Astrocyte of the hippocampus (primary cell): ENCODE results near the gene KISS1R.

ENCODE experiments used
- DNase-seq: peaks from one replicate; pipeline ENCODE4 v3.0.0; 2011; ENCODE audit warnings: low read depth, low spot score

KISS1R gene

GRCh38 chr19:919199-920050 is 2.3 kb downstream of the KISS1R start:
- no peak for DNase-seq

GRCh38 chr19:920051-920864 is 3.1 kb downstream of the KISS1R start:
- no peak for DNase-seq

GRCh38 chr19:924553-925086 is 7.5 kb downstream of the KISS1R start:
- DNase-seq = no peak

- peak; percentile 51 for DNase-seq
Measured at GRCh38 chr19:925087-925525, 8.0 kb downstream of the KISS1R start.

GRCh38 chr19:925526-926322 is 8.6 kb downstream of the KISS1R start, which contains the start of gene ARID3A:
Gene ARID3A (plus strand): TSS chr19:926035. CDS start chr19:929529, 3,494 bp downstream.
- DNase-seq = peak; percentile 93

GRCh38 chr19:926323-926588 is 9.1 kb downstream of the KISS1R start:
- DNase-seq = no peak

- DNase-seq = peak; percentile 59
Measured at GRCh38 chr19:926589-927350, 9.6 kb downstream of the KISS1R start.

GRCh38 chr19:927351-927779 is 10.2 kb downstream of the KISS1R start:
- no peak for DNase-seq

GRCh38 chr19:927780-928401 is 10.8 kb downstream of the KISS1R start:
- DNase-seq = no peak

GRCh38 chr19:928471-929202 is 11.5 kb downstream of the KISS1R start:
- no peak for DNase-seq

GRCh38 chr19:929203-929890 is 12.2 kb downstream of the KISS1R start:
- DNase-seq = no peak

- DNase-seq = no peak
Measured at GRCh38 chr19:929891-930258, 12.7 kb downstream of the KISS1R start.

- DNase-seq = no peak
Measured at GRCh38 chr19:931860-932647, 14.9 kb downstream of the KISS1R start.

GRCh38 chr19:932648-933552 is 15.8 kb downstream of the KISS1R start:
- DNase-seq = peak; percentile 71

GRCh38 chr19:933553-933882 is 16.4 kb downstream of the KISS1R start:
- no peak for DNase-seq

GRCh38 chr19:934197-934840 is 17.2 kb downstream of the KISS1R start:
- DNase-seq = no peak

GRCh38 chr19:934865-935479 is 17.8 kb downstream of the KISS1R start:
- peak; percentile 71 for DNase-seq
